Suppressor macrophage treated with lipopolysaccharide for 4 hours (primary cell): ENCODE results near the gene TMC5.
A peak's percentile ranks its signal among the peaks of the same experiment; 100 is the strongest.

Source experiments
- DNase-seq: peaks from one replicate; pipeline ENCODE4 v3.0.0-alpha.2; 2020

The TMC5 gene

GRCh38 chr16:19463468-19464315 is 46.0 kb downstream of the TMC5 start:
- no peak for DNase-seq

- no peak for DNase-seq
Measured at GRCh38 chr16:19468300-19468699, 50.6 kb downstream of the TMC5 start.

- DNase-seq, result no peak
Measured at GRCh38 chr16:19472482-19472881, 54.8 kb downstream of the TMC5 start.

GRCh38 chr16:19474617-19475016 is 56.9 kb downstream of the TMC5 start:
- no peak for DNase-seq

- DNase-seq, result no peak
Measured at GRCh38 chr16:19478505-19478904, 60.8 kb downstream of the TMC5 start.

- no peak for DNase-seq
Measured at GRCh38 chr16:19479302-19479721, 61.6 kb downstream of the TMC5 start.

- peak; percentile 5 for DNase-seq
Measured at GRCh38 chr16:19481296-19481695, 63.6 kb downstream of the TMC5 start.

GRCh38 chr16:19481769-19482168 is 64.1 kb downstream of the TMC5 start:
- no peak for DNase-seq

- no peak for DNase-seq
Measured at GRCh38 chr16:19482291-19482690, 64.6 kb downstream of the TMC5 start.

GRCh38 chr16:19484096-19484495 is 66.4 kb downstream of the TMC5 start:
- no peak for DNase-seq

- DNase-seq, result no peak
Measured at GRCh38 chr16:19485611-19486010, 67.9 kb downstream of the TMC5 start.

- DNase-seq, result no peak
Measured at GRCh38 chr16:19486051-19486450, 68.4 kb downstream of the TMC5 start.

- no peak for DNase-seq
Measured at GRCh38 chr16:19486750-19487325, 69.2 kb downstream of the TMC5 start.

- no peak for DNase-seq
Measured at GRCh38 chr16:19488213-19488640, 70.5 kb downstream of the TMC5 start.

GRCh38 chr16:19490619-19491018 is 72.9 kb downstream of the TMC5 start:
- no peak for DNase-seq

- DNase-seq, result peak; percentile 78
Measured at GRCh38 chr16:19497176-19497575, 79.5 kb downstream of the TMC5 start.

GRCh38 chr16:19499006-19499405 is 81.3 kb downstream of the TMC5 start:
- no peak for DNase-seq

GRCh38 chr16:19499481-19499880 is 81.8 kb downstream of the TMC5 start:
- DNase-seq, result no peak

- peak; percentile 89 for DNase-seq
Measured at GRCh38 chr16:19502395-19503131, 84.9 kb downstream of the TMC5 start.

GRCh38 chr16:19503461-19504075 is 85.9 kb downstream of the TMC5 start:
- DNase-seq, result no peak

- no peak for DNase-seq
Measured at GRCh38 chr16:19505600-19506303, 88.1 kb downstream of the TMC5 start.

- DNase-seq, result no peak
Measured at GRCh38 chr16:19506965-19507364, 89.3 kb downstream of the TMC5 start.

- DNase-seq, result no peak
Measured at GRCh38 chr16:19507867-19508266, 90.2 kb downstream of the TMC5 start.
